ENCODE data around the gene PDE4D. TPM values are rescaled to one million over a fixed set of nuclear protein-coding genes. Genes with fewer than 3 reads are reported as not detected.

The PDE4D gene
- total RNA-seq, 1 experiment from 2014 or later = 2.1 TPM

- Histone ChIP-seq H3K4ac (ENCODE audit: low read depth, low read length) (no peak overlapping the region), H3K27me3 (ENCODE audit: insufficient read depth, low read length) (no peaks in the 10 kb centered on the region), H3K14ac (ENCODE audit: insufficient read depth, low read length) (no peak overlapping the region), H3K18ac (ENCODE audit: insufficient read length, low read depth, low read length) (no peak overlapping the region), H4K20me1 (ENCODE audit: control insufficient read depth, insufficient read depth, insufficient read length) (no peaks in the 10 kb centered on the region), H2BK15ac (ENCODE audit: low read depth, low read length) (no peak overlapping the region), H2AK5ac (ENCODE audit: insufficient read length, low read length) (no peak overlapping the region), H3K79me1 (ENCODE audit: insufficient read depth, low read depth, low read length, poor library complexity, severe bottlenecking) (no peaks in the 10 kb centered on the region), H2BK5ac (ENCODE audit: insufficient read length, low read length) (no peak overlapping the region), H2BK120ac (ENCODE audit: low read depth, low read length, poor library complexity, severe bottlenecking) (no peak overlapping the region), H3K56ac (ENCODE audit: insufficient read length, low read depth, low read length) (no peak overlapping the region), H2BK20ac (ENCODE audit: low read depth, low read length, poor library complexity, severe bottlenecking) (no peak overlapping the region), H3K79me2 (ENCODE audit: insufficient read depth, low read length) (no peaks in the 10 kb centered on the region), H2BK12ac (ENCODE audit: insufficient read length, low read depth, low read length) (no peak overlapping the region), H4K5ac (ENCODE audit: insufficient read length, low read depth, low read length) (no peak overlapping the region), H3K4me2 (ENCODE audit: insufficient read depth, insufficient read length, low read length) (no peak overlapping the region), H3K9me3 (ENCODE audit: control insufficient read depth, low read depth, low read length) (no peaks in the 10 kb centered on the region), H4K8ac (replicated peaks; ENCODE audit: insufficient read length, low read depth, low read length) (no peak overlapping the region), H3K27ac (ENCODE audit: insufficient read length, low read depth, low read length) (no peak overlapping the region), H4K91ac (ENCODE audit: insufficient read length, low read depth, low read length) (no peak overlapping the region), H3K4me1 (ENCODE audit: insufficient read depth, low read length) (peaks cover 3% of the 10 kb centered on the region; the same call in 1 of the 2 replicates), H2AFZ (ENCODE audit: low read length) (no peak overlapping the region), H3K23me2 (ENCODE audit: insufficient read length, low read depth, low read length, poor library complexity, severe bottlenecking) (no peaks in the 10 kb centered on the region), H3T11ph (ENCODE audit: low read length) (no peak overlapping the region), H3K9ac (ENCODE audit: extremely low read depth, insufficient read length, low read length) (no peak overlapping the region), H3K23ac (ENCODE audit: insufficient read length, low read depth, low read length) (no peak overlapping the region)
- no peak for TF ChIP-seq CTCF (conservative IDR thresholded peaks at IDR 0.05)
- Mint-ChIP-seq H3K4me3 (no peak overlapping the region), H3K27me3 (ENCODE audit: low read depth) (no peaks in the 10 kb centered on the region), H3K9me3 (no peaks in the 10 kb centered on the region), H3K27ac (no peak overlapping the region), H3K36me3 (ENCODE audit: insufficient read depth in 1 of 3, low read depth in 3 of 3) (no peaks in the 10 kb centered on the region; a peak in 1 of 7 replicates), H3K4me1 (peaks cover 16 to 32% of the 10 kb centered on the region in 2 experiments)
- DNase-seq = no peak
- no CpG with 5 or more reads among the region's 2 CpGs for WGBS (ENCODE audit: extremely low coverage, insufficient read length, low lambda C conversion rate)
These were observed 407.0 kb downstream of the PDE4D start for GRCh38 chr5:59486508-59486907.
